ENCODE data around the gene SLC12A8.

The SLC12A8 gene

DNA sequence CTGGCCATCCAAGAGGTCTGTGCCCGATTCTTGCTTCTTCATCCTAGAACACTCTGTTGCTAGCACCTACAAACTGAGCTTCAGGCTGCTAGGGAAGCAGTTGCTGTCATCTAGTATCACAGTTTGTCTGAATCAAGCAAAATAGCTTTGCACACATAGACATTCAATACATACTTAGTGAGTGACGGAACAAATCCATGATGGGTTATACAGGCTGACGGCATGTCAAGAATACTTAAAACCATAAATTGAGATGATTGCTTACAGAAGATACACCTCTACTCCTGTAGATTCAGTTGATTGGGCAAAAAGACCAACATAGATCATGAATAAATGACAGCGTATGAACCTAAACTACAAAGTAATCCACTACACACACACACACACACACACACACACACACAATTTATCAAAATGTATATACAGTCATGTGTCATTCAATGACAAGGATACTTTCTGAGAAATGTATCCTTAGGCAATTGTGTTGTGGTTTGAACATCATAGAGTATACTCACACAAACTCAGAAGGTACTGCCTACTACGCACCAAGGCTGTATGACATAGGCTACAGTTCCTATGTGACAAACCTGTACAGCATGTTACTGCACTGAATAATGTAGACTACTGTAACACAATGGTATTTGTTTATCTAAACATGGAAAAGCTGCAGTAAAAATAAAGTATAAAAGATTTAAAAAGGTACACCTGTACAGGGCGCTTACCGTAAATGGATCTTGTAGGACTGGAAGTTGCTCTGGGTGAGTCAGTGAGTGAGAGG lies 142.4 kb downstream of the SLC12A8 start:
- DNase-seq = no peak

DNA sequence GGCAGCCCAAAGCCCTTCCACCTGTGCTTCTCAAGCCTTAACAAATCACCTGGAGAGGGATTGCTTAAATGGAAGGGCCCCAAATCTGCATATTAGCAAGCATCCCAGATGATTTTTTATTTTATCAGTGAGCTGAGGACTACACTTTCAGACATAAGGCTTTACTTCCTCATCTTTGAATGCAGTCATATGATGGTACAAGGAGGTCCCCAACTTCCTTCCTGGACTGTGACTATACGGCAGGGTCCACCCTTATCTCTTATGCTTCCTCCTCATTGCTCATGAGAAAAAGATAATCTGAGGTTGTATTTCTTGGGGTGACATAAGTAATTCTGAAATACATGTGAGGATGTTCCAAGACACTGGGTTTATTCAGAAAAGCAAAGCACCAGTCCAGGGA lies 143.1 kb downstream of the SLC12A8 start:
- DNase-seq = no peak

DNA sequence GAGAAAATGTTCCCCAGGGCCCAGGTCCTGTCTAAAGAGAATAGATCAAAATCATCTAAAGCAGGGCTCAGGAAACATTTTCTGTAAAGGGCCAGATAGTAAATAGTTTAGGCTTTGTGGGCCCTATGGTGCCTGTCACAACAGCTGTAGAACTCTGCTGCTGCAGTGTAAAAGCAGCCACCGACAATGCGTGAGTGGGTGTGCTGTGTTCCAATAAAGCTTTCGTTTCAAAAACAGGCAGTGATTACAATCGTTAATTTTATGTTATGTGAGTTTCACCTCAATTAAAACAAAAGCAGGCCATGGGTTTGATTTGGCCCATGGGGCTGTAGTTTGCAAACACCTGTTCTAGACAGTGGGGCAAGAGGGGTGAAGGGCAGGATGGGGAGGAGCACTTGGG lies 144.3 kb downstream of the SLC12A8 start:
- DNase-seq = no peak

DNA sequence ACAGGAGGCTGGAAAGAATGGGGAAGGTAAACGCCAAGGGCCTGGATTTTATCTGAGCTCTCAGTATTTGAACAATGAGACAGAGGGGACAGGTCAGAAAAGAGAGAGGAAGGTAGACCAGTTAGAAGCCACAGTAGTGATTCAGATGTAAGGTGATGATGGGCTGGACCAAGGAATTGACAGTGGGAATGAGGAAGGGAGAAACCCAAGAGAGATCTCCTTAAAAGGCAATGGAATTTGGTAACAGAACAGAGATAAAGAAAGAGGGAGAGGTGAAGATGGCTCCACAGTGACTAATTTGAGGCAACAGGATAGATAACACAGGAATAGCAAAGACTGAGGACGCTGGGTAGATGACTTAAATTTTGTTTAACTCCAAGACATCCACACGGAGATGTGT lies 145.3 kb downstream of the SLC12A8 start:
- DNase-seq = no peak

DNA sequence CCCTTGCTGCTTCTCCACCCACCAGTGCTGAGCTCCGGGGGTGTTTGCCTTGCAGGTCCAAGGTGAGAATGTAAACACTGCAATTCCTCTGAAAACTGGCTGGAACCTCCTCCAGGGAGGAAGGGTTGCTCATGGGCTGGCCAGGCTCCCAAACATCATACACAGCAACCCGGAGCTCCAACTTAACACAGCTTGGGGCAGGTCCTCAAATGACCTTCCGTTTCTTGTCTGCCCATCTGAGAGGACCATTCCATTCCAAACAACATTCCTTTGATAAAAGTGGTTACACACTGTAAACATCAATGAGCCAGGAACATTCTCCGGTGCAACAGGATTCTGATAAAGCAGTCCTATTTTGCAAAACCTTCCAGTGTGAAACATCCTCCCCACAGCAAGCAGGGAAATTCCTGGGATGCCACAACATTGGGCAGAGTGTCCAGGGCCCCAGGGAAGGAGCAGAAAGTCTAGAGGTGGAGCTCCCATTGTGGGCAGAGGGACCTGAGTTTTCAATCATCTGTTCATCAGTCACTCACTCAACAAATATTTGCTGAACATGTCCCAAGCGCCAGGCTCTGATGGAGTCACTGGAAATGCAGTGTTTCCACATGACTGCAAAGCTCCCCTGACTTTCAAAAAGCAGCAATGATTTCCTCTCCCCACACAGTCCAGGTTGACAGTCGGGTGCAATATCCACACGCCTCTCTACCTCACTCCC lies 149.5 kb downstream of the SLC12A8 start:
- no peak for DNase-seq

DNA sequence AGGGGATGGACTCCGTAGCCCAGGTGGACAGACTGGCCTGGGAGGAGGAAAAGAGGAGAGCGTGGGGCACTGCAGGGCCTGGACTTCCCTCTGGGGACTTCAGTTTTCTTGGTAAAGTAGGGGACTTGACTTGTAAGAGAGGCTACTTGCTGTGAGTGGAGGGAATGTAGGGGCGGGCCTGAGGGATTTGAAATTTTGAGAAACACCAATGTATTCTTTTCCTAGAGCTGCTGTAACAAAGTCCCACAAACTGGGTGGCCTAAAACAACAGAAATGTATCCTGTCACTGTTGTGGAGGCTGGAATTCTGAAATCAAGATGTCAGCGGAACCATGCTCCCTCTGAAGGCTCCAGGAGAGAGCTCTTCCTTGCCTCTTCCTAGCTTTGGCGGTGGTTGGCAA lies 150.9 kb downstream of the SLC12A8 start:
- DNase-seq = no peak

DNA sequence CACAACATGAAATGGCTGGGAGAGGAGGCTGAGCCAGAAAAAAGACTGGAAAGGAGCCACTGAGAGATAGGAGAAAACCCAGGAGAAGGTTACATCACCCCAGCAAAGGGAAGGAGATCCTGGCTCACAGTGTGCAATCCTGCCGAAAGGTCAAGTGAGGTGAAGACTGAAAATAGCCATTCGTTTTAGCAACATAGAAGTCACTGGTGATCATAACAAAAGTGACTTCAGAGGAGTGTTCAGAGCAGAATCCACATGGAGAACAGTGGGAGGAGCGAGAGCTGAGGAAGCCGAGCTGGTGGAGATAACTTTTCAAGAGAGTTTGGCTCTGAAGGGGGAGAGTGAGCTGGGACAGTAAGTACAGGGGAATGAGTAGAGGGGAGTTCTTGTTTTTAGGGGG lies 151.4 kb downstream of the SLC12A8 start:
- no peak for DNase-seq

DNA sequence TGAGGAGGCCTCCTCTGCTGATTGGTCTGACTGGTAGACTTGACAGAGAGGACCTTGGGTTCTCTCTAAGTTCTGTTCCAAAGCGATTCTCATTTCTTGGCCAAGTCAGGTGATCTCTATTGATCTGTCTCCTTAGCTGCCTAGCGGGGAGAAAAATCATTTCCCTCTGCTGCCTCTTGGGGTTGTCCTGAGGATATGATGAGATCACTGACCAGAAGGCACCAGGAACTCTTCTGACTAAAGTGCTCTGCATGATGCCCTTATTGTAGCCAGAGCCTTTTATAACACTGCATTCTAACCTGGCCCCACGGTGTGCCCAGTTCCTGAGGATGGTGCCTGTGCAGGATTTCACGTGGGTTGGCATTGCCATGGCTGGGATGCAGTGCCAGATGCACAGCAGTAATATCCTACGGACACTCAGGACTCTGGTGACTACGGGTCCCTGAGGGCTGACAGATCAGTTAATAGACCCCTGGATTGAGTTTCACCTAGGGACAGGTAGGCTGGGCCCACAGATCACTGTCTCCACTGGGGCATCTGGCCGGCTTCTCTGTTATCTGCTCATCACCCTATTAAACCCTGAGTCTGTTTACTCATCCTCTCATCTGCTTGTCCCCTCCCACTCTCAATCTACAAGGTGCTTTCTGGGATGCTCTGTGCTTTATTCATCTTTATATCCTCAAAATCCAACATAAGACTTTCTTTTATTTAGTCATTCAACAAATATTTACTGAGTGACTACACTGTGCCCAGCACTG lies 152.9 kb downstream of the SLC12A8 start:
- no peak for DNase-seq

DNA sequence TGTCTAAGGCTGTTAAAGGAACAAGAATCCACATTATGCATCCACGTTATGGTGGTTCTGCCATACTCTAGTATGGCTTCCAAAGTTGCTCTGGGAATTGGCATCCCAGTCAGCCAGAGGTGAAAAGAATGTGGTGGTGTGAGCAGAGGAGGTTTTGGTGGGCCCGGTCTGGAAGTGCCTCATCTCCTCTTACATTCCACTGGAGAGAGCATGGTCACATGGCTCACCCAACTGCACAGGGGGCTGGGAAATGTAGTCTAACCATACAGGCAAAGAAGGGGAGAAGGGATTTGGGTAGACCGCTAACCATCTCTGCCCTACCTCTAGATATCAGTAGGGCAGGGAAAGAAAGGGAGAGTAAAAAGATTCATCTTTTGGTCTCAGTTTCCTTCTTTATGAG lies 153.6 kb downstream of the SLC12A8 start:
- DNase-seq = no peak

DNA sequence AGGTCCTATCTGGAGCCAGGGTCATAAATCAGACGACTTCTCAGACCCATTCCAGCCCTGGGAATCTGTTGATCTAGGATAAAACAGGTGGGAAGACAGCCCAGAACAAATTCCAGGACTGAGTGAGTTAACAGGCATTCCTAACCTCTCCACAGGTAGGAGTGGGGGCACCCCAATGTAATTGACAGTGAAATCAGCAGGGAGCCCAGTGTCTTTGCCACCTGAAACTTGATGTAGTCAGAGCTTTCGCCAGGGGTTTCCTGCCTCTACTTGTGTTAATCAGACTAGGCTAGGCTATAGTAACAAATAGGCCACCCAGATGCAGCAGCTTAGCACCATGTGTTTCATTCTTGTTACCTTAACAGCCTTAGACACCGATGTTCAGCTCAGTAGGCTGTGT lies 154.0 kb downstream of the SLC12A8 start:
- no peak for DNase-seq

DNA sequence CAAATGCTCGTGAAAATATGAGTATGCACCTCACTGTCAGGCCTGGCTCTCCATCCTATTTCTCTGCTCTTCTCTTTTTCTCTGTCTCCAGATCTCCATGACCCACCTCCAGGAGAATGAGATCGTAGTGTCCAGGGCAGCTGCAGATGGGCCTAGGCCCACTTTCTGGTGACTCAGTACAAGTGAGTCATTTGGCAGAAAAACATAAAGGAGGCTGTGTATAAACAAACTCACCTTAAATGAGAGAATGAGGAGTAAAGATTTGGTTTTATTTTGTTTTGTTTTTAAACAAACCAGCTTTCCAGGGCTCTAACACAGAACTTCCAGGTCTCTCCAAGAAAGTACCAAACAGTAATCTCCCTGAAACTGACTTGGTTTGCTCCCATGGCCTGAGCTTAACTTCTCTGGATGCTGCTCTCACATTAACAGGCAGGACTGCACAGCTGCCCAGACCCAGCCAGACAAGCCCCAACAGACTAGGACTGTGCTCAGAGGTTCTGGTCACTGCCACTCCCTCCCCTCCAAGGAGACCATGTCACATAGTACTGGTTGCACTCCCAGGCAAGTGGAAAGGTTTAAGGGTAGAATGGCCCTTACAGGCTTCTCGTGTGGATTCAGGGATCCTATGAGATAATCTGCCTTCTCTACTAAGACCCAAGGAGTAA lies 155.2 kb downstream of the SLC12A8 start:
- DNase-seq = no peak

DNA sequence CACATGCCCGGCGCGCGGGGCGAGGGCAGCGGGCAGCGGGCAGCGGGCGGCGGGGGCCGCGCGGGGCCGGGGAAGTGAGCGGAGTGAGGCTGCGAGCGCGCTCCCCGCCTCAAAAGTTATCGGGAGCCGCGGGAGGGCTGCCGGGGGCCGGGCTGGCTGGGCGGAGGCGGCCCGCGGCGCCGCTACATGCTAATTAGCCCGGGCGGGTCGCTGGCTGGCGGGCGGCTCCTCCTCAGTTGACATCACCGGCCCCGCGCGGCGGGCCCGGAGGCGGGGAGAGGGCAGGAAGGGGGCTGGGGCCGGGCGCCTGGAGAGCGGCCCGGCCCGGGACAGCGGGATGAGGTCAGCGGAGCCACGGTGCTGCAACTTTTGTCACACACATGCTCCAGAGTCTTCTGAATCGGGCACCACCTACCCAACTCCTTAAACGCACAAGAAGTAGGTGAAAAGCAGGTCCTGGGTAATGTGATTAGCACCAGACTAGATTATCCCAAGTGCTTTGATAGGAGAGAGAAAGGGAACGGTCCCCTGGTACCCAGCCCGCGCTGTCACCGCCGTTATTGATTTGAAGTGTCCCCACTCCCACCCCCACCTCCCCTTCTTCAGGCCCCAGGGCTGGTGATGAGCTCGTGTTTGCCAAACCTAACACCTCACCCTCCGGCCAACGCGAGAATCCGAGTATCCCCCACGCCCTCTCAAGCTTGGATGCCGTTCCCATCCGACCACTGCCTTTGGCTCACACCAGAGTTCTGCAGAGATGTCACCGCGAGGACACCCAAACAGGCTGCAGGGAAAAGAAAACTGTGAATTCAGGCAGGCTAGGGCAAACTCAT lies 156.4 kb downstream of the SLC12A8 start, which contains the start of gene HEG1:
Gene HEG1, minus strand, starts transcription at position 85 of the 833 bp plus-strand sequence. CDS start 107 bp downstream, outside the sequence.
- DNase-seq = peak; percentile 8 to 10

DNA sequence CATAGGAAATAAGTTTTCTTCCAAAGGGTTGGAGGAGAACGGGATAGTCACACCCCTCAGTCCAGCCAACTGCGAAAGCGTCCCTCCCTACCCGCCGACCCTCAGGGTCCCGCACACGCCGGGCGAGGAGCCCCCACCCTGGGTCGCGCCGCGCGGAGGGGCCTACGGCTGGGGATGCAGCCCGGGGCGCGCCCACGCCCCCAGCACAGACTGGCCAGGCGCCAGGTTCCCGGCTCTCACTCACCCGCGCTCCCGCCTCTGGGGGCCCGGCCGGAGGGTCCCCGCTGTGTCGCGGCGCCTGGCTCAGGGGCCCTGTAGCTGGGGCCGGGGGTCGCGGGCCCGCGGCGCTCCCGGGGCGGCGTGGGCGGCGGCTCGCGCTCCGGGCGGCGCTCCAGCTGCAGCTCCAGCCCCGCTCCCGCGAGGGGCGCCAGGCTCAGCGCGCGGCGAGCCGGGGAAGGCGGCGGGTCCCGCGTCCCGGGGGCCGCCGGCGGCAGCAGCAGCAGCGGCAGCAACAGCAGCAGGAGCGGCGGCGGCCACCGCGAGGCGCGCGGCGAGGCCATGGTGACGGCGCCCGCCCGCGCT lies 157.1 kb downstream of the SLC12A8 start:
- no peak for DNase-seq

DNA sequence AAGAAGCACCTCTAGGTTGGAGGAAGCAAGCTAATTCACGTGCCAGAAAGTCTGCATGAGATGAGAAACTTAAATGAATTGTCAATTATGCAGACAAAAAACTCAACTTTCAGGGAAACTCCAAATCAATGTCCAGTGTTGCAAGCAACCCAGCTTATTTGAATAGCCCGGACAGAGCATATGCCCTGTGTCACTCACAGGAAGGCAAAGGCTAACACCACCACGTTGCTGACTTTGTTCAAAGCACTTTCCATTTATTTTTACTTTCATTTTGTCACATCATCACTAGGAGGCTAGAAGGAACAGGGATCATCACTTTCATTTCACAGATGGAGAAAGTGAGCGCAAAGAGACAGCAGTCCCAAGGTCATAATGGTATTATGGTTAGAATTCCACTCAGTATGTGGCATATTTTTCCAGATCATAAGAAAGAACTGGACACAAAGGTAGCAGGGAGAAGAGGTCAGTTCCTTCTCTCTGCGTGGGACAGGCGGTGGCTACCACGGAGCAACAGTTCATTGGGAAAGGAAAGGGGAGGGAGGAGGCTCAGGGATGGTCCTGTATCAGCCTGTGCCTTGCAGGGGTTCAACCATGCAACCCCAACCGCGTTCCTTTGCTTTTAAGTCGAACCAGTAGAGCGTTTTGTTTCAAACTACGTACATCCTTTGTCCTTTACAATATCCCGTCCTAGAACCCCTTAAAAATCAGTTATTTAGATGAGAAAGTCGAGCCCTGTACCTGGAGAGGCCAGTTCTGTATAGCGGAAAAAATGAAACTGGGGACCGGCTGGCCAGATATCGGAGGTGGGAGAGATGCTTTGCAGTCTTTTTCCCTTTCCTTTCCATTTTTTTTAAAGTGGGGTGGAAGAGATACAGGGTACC lies 157.9 kb downstream of the SLC12A8 start:
- peak in 1 of 2 experiments; percentile 21 for DNase-seq

DNA sequence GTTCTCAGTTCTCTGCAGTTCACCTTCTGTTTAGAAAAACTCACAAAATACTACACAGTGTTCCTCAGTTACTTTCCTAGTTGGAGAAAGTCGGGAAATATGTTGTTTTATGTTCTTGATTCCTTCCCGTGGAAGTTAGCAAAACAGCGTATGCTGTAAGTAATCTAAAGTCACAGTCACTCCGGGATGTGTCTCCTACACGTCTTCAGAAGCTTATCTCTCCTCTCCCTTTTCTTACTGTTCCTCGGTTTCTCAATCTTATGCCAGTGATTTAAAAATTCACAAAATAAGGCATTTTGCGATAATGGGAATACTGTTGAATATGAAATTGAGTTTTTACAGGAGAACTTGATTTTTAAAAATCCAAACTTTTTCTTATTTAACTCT lies 158.5 kb downstream of the SLC12A8 start:
- no peak for DNase-seq

DNA sequence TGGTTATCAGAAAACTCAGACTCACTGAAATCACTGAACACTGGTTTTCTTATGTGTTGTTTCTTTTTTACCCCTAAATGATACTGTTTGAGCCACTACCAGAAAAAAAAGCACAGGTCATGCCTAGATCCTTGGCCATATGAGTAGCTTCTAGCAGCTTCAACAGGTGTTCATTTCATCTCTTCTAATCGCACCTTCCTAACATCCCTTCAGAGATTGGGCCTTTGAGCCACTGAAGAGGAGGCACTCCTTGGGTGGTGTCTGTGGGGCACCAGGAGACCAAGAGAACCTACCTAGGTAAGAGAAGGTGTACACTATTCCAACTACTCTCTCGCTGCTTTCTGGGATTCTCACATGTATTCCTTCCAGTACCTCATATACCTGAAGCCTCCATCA lies 159.2 kb downstream of the SLC12A8 start:
- no peak for DNase-seq

DNA sequence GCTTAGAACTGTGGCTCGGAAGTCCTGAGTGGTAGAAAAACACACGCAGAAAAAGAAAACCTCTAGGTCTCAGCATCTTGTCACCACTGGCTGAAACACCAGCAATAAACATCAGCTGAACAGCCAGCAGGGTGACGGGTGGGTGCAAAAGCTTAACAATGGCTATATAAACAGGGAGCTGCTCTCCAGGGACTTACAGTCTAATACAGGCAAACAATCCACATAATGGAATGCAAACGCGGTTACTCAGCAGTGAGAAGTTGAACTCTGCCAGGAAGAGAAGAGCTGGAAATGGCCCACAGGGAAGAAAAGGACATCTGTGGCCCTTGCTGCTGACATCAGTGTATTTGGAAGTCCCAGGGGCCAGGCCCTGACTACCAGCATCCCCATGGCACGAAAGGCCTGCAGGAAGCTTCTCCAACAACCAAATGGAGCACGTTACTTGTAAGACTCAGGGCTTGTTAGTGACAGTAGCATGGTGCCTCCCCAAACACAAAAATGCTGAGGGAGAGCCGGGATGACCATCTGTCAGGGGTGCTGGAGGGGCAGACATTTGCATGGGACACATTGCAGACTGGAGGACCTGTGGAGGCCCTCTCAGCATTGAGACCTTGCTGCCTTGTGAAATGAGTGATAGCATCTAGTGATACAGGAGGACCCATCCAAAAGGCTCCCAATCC lies 159.8 kb downstream of the SLC12A8 start:
- DNase-seq = peak in 1 of 2 experiments; percentile 1

DNA sequence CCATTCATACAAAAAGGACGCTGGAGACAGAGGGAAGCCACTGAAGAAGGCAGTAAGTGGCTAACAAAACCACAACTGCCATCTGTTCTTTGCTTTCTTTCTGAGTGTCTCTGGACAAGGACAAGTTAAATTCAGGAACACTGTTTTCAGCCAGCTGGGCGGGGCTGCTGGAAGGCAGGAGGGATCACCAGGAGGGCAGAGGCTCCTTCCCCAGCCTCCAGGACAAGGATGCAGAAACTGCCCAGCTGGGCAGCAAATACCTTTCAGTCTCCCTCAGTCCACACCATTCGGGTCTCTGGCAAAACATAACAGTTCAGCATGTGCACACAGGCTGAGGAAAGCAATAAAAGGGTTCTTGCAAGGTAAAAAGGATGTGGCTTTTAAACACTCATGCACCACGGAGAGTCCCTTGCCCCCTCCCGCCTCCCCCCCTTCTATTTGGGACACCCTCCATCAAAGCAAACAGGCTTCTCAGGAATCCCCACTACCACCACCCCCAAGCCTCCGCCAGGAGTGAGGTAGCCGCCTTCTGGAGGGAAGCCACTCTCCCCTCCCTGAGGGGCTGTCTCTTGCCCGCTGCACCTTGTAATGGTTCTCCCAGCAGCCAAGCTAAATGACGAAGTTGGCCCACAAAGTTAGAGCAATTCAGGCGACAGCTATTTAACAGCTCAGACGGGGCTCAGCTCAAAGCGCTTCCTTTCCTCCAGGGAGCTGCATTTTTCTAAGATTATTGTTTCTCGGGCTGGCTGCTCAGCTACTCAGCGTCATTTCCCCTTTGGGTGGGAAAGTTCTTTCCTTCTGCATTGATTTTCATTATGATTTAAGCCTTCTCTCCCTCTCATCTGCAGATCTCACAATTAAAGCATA lies 160.6 kb downstream of the SLC12A8 start:
- no peak for DNase-seq

DNA sequence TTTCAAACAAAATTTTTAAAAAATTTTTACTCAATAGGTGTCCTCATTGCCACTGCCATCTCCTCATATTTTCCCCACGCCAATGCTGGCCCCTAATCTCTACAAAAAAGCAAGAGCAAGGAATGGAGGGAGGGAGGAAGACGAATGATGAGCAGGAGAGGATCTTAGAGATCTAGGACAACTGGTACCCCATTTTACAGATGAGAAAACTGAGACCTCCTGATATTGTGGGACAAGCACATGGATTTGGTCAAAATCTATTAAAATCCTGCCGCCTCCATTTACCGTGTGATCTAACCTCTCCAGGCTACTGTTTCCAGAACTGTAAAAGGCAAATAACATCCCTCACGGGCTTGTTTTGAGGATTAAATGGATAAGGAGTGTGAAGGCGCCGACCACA lies 161.3 kb downstream of the SLC12A8 start:
- no peak for DNase-seq
